Common myeloid progenitor, CD34-positive (primary cell): Measurements from ENCODE around the gene MZT1.

Source experiments
- CTCF ChIA-PET: fragments of 350-600 bp; sonication (Branson Sonifier 250); formaldehyde crosslinking; loops from one replicate; lab custom pipeline; 2021; ENCODE audit warnings: antibody characterized with exemption; lab: Charles Lee
- POLR2A ChIA-PET: fragments of 350-600 bp; sonication (Branson Sonifier 250); formaldehyde crosslinking; loops from one replicate; lab custom pipeline; 2021; ENCODE audit warnings: antibody characterized with exemption; lab: Charles Lee
- DNase-seq, 3 donors: peaks; one replicate each; pipeline versions ENCODE4 v3.0.0 to v3.0.0-alpha.2; 2013
- H3K27ac ChIP-seq, 2 experiments: 1 replicate in 1 of 2; 2 replicates in 1 of 2; pipeline ENCODE4 v1.7.0; 2013; ENCODE audit warnings: inconsistent platforms in 2 of 2, low read length in 2 of 2, mild to moderate bottlenecking in 2 of 2, low read depth in 1 of 2, moderate library complexity in 1 of 2; ENCODE audit not compliant: severe bottlenecking in 2 of 2, insufficient read depth in 1 of 2, poor library complexity in 1 of 2
- H3K27me3 ChIP-seq, 5 experiments: replicated peaks in 2 of 5; 1 replicate in 3 of 5; 2 replicates in 2 of 5; pipeline versions ENCODE4 v1.6.1 to v1.7.0; 2013; ENCODE audit warnings: low read length in 4 of 5, mild to moderate bottlenecking in 2 of 5, moderate library complexity in 2 of 5, inconsistent platforms in 1 of 5; ENCODE audit not compliant: insufficient read depth in 5 of 5, control insufficient read depth in 4 of 5
- H3K36me3 ChIP-seq, 4 experiments: 1 replicate in 2 of 4; 2 replicates in 2 of 4; pipeline versions ENCODE4 v1.6.1 to v1.7.0; 2013; ENCODE audit warnings: low read length in 3 of 4, control low read depth in 1 of 4, mild to moderate bottlenecking in 1 of 4; ENCODE audit not compliant: control insufficient read depth in 4 of 4, insufficient read depth in 4 of 4
- H3K4me1 ChIP-seq, 4 experiments: 1 replicate in 3 of 4; 2 replicates in 1 of 4; pipeline versions ENCODE4 v1.6.1 to v1.7.1; 2013; ENCODE audit warnings: low read length in 3 of 4, mild to moderate bottlenecking in 3 of 4, control low read depth in 1 of 4, inconsistent platforms in 1 of 4, moderate library complexity in 1 of 4; ENCODE audit not compliant: control insufficient read depth in 4 of 4, insufficient read depth in 4 of 4; ENCODE audit errors: control extremely low read depth in 1 of 4
- H3K4me3 ChIP-seq, 7 experiments: 1 replicate in 4 of 7; 2 replicates in 3 of 7; pipeline versions ENCODE4 v1.5.1 to v1.7.0; 2013; ENCODE audit warnings: mild to moderate bottlenecking in 7 of 7, low read length in 6 of 7, moderate library complexity in 6 of 7, inconsistent platforms in 2 of 7, low read depth in 2 of 7, control low read depth in 1 of 7; ENCODE audit not compliant: insufficient read depth in 4 of 7, control insufficient read depth in 1 of 7; ENCODE audit errors: extremely low read depth in 1 of 7
- H3K9me3 ChIP-seq, 5 experiments: 1 replicate in 4 of 5; 2 replicates in 1 of 5; pipeline versions ENCODE4 v1.6.1 to v1.7.1; 2013; ENCODE audit warnings: low read length in 4 of 5, mild to moderate bottlenecking in 2 of 5, inconsistent platforms in 1 of 5, low read depth in 1 of 5, moderate library complexity in 1 of 5; ENCODE audit not compliant: control insufficient read depth in 4 of 5, insufficient read depth in 2 of 5; ENCODE audit errors: control extremely low read depth in 1 of 5
- WGBS: methylation state at CpG from one replicate; pipeline ENCODE4 v1.1.5; 2013; ENCODE audit not compliant: insufficient coverage; 5-methylcytosine and 5-hydroxymethylcytosine counted together

The MZT1 gene

GRCh38 chr13:72689181-72689696, 38.2 kb downstream of the MZT1 start:
- no peaks in the 10 kb centered on the region for H3K27me3 ChIP-seq
- peaks cover 0 to 8% (median 3%) of the 10 kb centered on the region in 5 experiments for H3K9me3 ChIP-seq
- no peak for DNase-seq
- H3K36me3 ChIP-seq = no peaks in the 10 kb centered on the region
- ChIA-PET CTCF (no interaction called here), POLR2A (no interaction called here)
- H3K27ac ChIP-seq = no peak overlapping the region
- no peaks in the 10 kb centered on the region for H3K4me1 ChIP-seq
- no peak overlapping the region for H3K4me3 ChIP-seq

GRCh38 chr13:72686766-72687165, 40.7 kb downstream of the MZT1 start:
- Histone ChIP-seq H3K9me3 (no peaks in the 10 kb centered on the region), H3K36me3 (no peaks in the 10 kb centered on the region), H3K27me3 (no peaks in the 10 kb centered on the region), H3K27ac (no peak overlapping the region), H3K4me1 (no peaks in the 10 kb centered on the region), H3K4me3 (no peak overlapping the region)
- CTCF ChIA-PET = interaction anchor here (1.1 kb wide), 1 partner anchor 10 kb away, joined by 4 read pairs; no protein-coding TSS in a partner anchor
- WGBS = no CpG with 5 or more reads among the region's 3 CpGs
- POLR2A ChIA-PET = no interaction called here
- no peak for DNase-seq

GRCh38 chr13:72680353-72680752, 47.1 kb downstream of the MZT1 start:
- DNase-seq = no peak
- ChIA-PET POLR2A (no interaction called here), CTCF (no interaction called here)

GRCh38 chr13:72678312-72678711, 49.1 kb downstream of the MZT1 start:
- CTCF ChIA-PET = no interaction called here
- H3K4me1 ChIP-seq = no peaks in the 10 kb centered on the region
- WGBS = no CpG with 5 or more reads among the region's 1 CpG

More at GRCh38 chr13:72680353-72680752, 47.1 kb downstream of the MZT1 start:
- no peaks in the 10 kb centered on the region for H3K9me3 ChIP-seq
- no peaks in the 10 kb centered on the region for H3K27me3 ChIP-seq
- H3K4me1 ChIP-seq = no peaks in the 10 kb centered on the region
- no peaks in the 10 kb centered on the region for H3K36me3 ChIP-seq
- H3K27ac ChIP-seq = no peak overlapping the region
- H3K4me3 ChIP-seq = no peak overlapping the region
- no CpG with 5 or more reads among the region's 1 CpG for WGBS

GRCh38 chr13:72677431-72677830, 50.0 kb downstream of the MZT1 start:
- Histone ChIP-seq H3K36me3 (no peaks in the 10 kb centered on the region), H3K4me1 (no peaks in the 10 kb centered on the region), H3K27ac (no peak overlapping the region), H3K9me3 (no peaks in the 10 kb centered on the region), H3K27me3 (no peaks in the 10 kb centered on the region), H3K4me3 (no peak overlapping the region)
- DNase-seq = no peak
- ChIA-PET CTCF (interaction anchor here (1.1 kb wide), 1 partner anchor 13 kb away, joined by 6 read pairs; no protein-coding TSS in a partner anchor), POLR2A (no interaction called here)

More at GRCh38 chr13:72678312-72678711, 49.1 kb downstream of the MZT1 start:
- Histone ChIP-seq H3K27me3 (no peaks in the 10 kb centered on the region), H3K4me3 (no peak overlapping the region), H3K27ac (no peak overlapping the region), H3K9me3 (no peaks in the 10 kb centered on the region), H3K36me3 (no peaks in the 10 kb centered on the region)
- DNase-seq = no peak
- POLR2A ChIA-PET = no interaction called here

- Histone ChIP-seq H3K4me1 (no peaks in the 10 kb centered on the region), H3K4me3 (no peak overlapping the region), H3K9me3 (no peaks in the 10 kb centered on the region), H3K27ac (no peak overlapping the region), H3K36me3 (no peaks in the 10 kb centered on the region), H3K27me3 (no peaks in the 10 kb centered on the region)
- WGBS = 100% methylated on average over 1 of the region's 1 CpG
- DNase-seq = no peak
- CTCF ChIA-PET = no interaction called here
- POLR2A ChIA-PET = no interaction called here
Measured at GRCh38 chr13:72666391-72666790, 61.0 kb downstream of the MZT1 start.

GRCh38 chr13:72662548-72662947, 64.9 kb downstream of the MZT1 start:
- Histone ChIP-seq H3K4me3 (no peak overlapping the region), H3K9me3 (no peaks in the 10 kb centered on the region), H3K36me3 (no peaks in the 10 kb centered on the region), H3K4me1 (no peaks in the 10 kb centered on the region), H3K27me3 (no peaks in the 10 kb centered on the region), H3K27ac (no peak overlapping the region)
- POLR2A ChIA-PET = no interaction called here
- DNase-seq = no peak
- CTCF ChIA-PET = interaction anchor here (1.5 kb wide), 1 partner anchor 10 kb away, joined by 4 read pairs; no protein-coding TSS in a partner anchor
